Subcutaneous abdominal adipose tissue (tissue), 5 donors: ENCODE measurements around the gene MSANTD7.
A peak's percentile ranks its signal among the peaks of the same experiment; 100 is the strongest.

Experiments
- H3K27ac ChIP-seq: one replicate; pipeline ENCODE4 v1.7.0; 2013; ENCODE audit warnings: low read depth, mild to moderate bottlenecking, inconsistent platforms, low read length, moderate library complexity
- H3K27me3 ChIP-seq, 5 donors: one replicate each; pipeline ENCODE4 v1.7.0; 2013; ENCODE audit warnings: low read length in 5 of 5, inconsistent platforms in 1 of 5; ENCODE audit not compliant: control insufficient read depth in 5 of 5, insufficient read depth in 4 of 5
- H3K36me3 ChIP-seq, 5 donors: one replicate each; pipeline ENCODE4 v1.7.0; 2013; ENCODE audit warnings: low read length in 5 of 5; ENCODE audit not compliant: control insufficient read depth in 5 of 5, insufficient read depth in 5 of 5
- H3K4me1 ChIP-seq, 5 donors: one replicate each; pipeline ENCODE4 v1.7.0; 2013; ENCODE audit warnings: low read length in 5 of 5, mild to moderate bottlenecking in 3 of 5, moderate library complexity in 1 of 5; ENCODE audit not compliant: control insufficient read depth in 5 of 5, insufficient read depth in 5 of 5
- H3K4me3 ChIP-seq, 5 donors: one replicate each; pipeline ENCODE4 v1.7.0; 2013; ENCODE audit warnings: low read length in 5 of 5, low read depth in 1 of 5
- H3K9ac ChIP-seq, 5 donors: one replicate each; pipeline ENCODE4 v1.7.0; 2013; ENCODE audit warnings: low read length in 5 of 5, mild to moderate bottlenecking in 4 of 5, moderate library complexity in 3 of 5
- H3K9me3 ChIP-seq, 5 donors: one replicate each; pipeline ENCODE4 v1.7.0; 2013; ENCODE audit warnings: low read length in 5 of 5; ENCODE audit not compliant: control insufficient read depth in 5 of 5
- donor health status: healthy.
- donor health status: healthy.
- donor health status: healthy.
- donor health status: healthy.
- donor health status: healthy.

MSANTD7 gene

GRCh38 chr10:14879124-14879927 is 41.2 kb downstream of the MSANTD7 start:
- Histone ChIP-seq H3K4me1 (peaks cover 4 to 42% (median 37%) of the 10 kb centered on the region in 5 donors), H3K4me3 (peak overlapping the region; percentile 78 to 95 (median 88)), H3K27ac (peak overlapping the region; percentile 62), H3K27me3 (no peaks in the 10 kb centered on the region), H3K36me3 (no peaks in the 10 kb centered on the region), H3K9ac (peak overlapping the region; percentile 38 to 98 (median 84)), H3K9me3 (no peaks in the 10 kb centered on the region)

- Histone ChIP-seq H3K27me3 (no peaks in the 10 kb centered on the region), H3K4me1 (peaks cover 4 to 42% (median 34%) of the 10 kb centered on the region in 5 donors), H3K4me3 (peak overlapping the region; percentile 78 to 95 (median 88)), H3K9ac (peak overlapping the region in 3 of 5 donors; percentile 78 to 90 (median 84)), H3K36me3 (no peaks in the 10 kb centered on the region), H3K27ac (no peak overlapping the region), H3K9me3 (no peaks in the 10 kb centered on the region)
Observed at GRCh38 chr10:14879928-14880193, 41.8 kb downstream of the MSANTD7 start.

- Histone ChIP-seq H3K4me1 (peaks cover 4 to 42% (median 34%) of the 10 kb centered on the region in 5 donors), H3K27me3 (no peaks in the 10 kb centered on the region), H3K9me3 (no peaks in the 10 kb centered on the region), H3K36me3 (no peaks in the 10 kb centered on the region), H3K9ac (peak overlapping the region in 2 of 5 donors; percentile 78 to 84), H3K27ac (no peak overlapping the region), H3K4me3 (peak overlapping the region in 3 of 5 donors; percentile 78 to 88 (median 78))
Observed at GRCh38 chr10:14880229-14880628, 42.1 kb downstream of the MSANTD7 start.

GRCh38 chr10:14884082-14884481 is 46.0 kb downstream of the MSANTD7 start:
- H3K27me3 ChIP-seq = no peaks in the 10 kb centered on the region
- H3K36me3 ChIP-seq = no peaks in the 10 kb centered on the region
- no peaks in the 10 kb centered on the region for H3K9me3 ChIP-seq
- no peak overlapping the region for H3K4me3 ChIP-seq
- no peak overlapping the region for H3K9ac ChIP-seq
- no peak overlapping the region for H3K27ac ChIP-seq
- H3K4me1 ChIP-seq = peaks cover 4 to 13% (median 11%) of the 10 kb centered on the region in 5 donors
